HT1080 (cell line): ENCODE data around the gene TMCC1. TPM values are rescaled to one million over a fixed set of nuclear protein-coding genes. Genes with fewer than 3 reads are reported as not detected.

Source experiments
- DNase-seq: peaks from one replicate; pipeline ENCODE4 v3.0.0-alpha.2; 2015; ENCODE audit warnings: low read depth
- total RNA-seq: library from RNA; depleted of rRNA; stranded (reverse); fragments of >200 nt; shearing (Covaris generic); gene quantifications from 2 replicates; pipeline ENCODE4 v1.2.3, GENCODE V29; 2014

Gene TMCC1
- total RNA-seq, 1 experiment from 2014 or later: 20.8 TPM

GRCh38 chr3:129625072-129625874, 268.2 kb downstream of the TMCC1 start:
- no peak for DNase-seq

- no peak for DNase-seq
Measured at GRCh38 chr3:129624347-129625071, 269.0 kb downstream of the TMCC1 start.

DNA sequence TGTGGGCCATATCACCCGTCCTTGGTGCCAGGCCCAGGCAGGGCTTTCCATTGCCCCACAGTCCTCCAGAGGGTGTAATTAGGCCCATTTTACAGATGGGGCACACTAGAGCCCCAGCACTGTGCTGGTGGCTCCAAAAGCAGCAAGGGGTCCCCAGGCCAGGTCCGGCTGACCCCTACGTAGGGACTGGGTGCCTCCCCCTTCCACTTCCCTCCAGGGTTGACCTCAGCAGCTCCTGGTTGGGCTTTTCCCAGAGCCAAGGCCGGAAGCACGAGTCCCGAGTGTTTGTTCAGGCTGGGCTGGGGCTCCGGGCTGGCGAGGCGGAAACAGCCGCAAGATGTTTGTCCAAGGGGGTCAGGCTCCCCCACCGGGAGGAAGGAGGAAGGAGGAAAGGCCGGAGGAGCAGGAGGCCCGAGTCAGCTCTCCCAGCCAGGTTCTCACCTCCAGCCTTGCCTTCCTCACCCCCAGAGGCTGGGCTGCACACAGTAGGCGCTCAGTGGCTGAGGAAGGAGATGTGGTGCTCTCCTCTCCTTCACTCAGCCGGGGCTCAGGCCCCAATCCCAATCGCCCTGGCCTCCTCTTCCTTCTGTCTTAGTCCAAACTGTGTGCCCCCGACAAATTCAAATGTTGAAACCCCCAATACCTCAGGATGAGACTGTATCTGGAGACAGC, 269.9 kb downstream of the TMCC1 start:
- DNase-seq: no peak

DNA sequence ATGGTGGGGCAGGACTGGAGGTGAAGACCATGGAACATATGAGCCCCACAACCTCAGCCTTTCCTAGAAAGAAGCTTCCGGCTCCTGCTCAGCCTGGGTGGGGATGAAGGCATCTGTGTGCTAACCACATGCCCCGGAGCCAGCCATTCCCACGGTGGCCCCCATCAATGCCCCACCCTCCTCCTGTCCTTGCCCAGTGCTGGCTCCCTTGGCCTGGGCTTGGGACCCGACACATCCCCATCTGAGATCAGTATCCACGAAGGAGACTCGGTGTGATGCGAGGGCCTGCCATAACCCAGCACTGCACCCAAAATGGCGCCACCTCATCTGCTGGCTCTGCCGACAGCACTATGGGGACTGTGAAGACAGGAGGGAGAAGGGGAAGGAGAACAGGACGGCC, 270.6 kb downstream of the TMCC1 start:
- DNase-seq: no peak

DNA sequence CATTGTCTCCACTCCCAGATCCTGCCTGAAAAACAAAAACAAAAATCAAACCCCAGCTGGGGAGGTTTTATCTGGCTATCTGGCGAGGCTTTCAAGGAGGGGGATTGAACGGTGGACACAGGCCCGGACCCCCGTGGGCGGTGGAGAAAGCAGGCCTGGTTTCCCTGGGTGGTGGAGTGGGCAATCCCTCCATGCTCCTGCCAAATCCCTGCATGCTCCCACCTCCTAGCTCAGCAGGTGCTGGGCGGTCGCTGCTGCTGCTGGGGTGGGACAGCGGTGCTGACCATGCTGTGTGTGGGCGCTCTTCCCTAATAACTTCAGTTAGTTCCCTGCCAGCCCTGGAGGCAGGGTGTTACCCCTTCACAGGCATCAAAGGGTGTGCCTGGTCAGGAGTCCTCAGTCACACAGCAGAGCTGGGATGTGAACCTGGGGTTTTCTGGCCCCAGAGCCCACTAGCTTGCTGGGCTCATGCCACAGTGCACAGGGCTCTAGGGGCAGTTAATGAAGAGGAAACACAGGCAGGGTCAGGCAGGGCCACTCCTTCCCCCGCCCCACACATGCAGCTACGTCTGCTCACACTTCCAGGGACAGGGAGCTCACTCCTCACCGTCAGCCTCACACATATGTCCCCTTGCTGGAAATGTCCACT, 271.2 kb downstream of the TMCC1 start:
- no peak for DNase-seq

DNA sequence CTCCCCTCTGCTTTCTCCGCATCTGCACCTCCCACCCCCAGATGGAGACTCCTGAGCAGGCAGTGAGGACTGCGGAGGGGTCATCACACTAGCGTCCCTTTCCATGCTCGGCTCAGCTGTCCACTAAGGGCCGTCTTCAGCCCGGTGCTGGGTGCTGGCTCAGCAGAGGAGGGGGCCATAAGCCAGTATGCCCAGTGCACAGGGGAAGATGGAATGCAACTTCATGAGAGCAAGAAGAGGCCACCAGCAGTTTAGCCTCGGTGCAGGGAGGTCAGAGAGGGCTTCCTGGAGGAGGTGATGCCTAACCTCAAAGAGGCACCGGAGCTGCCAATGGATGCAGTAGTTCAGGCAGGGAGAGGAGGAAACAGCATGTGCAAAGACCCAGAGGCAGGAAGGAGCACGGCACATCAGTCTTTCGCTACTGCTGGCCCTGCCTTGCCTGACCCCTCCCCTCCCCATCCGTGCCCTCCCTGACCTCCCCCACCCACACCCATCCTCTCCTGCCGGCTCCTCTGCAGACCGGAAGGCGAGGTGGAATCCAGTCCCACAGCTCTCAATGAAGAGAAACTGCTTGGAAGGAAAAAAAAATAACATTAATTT, 271.8 kb downstream of the TMCC1 start:
- no peak for DNase-seq

DNA sequence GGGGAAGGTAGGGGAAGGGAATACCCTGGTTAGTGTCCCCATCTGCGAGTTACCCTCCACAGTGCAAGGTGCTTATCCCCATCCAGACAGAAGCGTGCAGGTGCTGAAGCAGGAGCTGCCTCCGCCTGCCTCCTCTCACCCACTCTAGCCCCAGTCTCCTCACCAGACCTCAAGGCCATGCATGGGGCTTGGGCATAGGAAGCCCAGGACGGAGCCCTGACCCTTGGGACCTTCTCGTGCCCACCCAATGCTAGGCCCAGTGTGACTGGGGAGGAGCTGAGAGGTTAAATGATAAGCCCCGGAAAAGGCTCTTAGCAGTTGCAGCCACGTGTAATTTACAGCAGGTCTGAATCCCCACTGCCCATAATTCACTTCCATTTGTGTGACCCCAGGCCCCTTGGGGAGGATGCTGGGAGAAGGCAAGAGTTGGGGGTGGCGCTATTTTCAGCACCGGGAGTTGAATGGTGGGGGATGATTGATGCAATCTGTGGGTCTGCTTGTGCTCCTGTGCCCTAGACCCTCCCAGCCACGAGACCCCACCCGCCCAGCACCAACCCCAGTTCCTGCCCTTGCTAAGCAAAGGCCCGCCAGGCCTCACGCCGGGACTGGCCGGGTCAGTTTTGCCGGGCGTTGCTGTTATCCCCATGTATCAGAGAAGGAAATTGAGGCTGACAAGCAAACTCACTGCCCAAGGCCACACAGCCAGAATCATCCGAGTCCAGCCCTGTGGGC, 272.5 kb downstream of the TMCC1 start:
- DNase-seq: no peak

DNA sequence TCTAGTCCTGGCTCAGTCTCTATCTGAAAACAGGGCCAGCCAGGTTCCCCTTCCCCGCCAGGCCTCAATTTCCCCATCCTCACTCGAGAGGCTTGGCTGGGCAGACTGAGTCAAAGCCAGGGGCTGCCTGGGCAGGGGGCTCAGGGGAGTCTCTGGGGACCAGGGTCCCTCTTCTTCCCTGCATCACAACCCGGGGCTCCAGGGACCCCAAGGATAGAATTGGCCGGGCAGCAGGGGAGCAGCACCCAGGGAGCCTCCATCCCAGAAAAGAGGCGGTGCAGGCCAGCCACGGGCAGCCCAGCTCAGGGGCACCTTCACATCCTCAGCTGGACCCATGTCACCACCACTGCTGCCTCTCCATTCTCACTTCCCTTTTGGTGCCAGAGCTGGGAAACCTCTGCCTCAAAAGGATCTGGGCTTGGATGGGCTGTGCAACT, 273.8 kb downstream of the TMCC1 start:
- DNase-seq: no peak

DNA sequence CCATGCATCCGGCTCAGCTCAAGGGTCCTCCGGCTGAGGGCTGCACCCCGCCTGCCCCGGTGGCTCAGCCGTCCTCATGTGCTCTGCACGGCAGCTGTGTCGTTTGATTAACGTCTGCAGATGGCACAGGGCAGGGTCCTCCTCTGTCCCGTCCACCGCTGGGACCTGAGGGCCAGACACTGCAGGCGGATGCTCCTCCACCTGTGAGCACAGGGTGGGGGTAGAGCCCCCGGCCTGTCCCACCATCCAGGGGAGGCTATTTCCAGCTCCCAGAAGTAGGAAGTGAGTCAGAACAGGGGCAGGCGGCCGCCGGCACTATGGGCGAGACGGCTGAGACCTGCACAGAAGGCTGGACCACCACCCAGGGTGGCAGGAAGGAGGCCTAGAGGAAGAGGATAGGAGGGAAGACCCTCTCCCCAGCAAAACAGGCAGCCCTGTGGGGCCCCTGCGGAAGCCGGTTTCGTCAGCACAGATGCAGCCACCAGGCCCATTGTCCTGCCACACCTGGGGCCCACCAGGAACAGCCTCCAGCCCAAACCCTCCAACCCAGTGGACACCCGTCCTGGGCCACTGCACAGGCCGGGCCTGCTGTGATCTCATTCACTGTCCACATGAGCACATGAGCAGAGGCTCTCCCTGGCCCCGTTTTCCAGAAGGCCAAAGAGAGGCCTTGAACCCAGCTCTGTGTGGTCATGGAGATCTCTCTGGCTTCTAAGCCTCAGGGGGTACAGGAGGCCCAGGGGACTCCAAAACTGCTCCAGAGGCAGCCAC, 274.4 kb downstream of the TMCC1 start:
- no peak for DNase-seq

DNA sequence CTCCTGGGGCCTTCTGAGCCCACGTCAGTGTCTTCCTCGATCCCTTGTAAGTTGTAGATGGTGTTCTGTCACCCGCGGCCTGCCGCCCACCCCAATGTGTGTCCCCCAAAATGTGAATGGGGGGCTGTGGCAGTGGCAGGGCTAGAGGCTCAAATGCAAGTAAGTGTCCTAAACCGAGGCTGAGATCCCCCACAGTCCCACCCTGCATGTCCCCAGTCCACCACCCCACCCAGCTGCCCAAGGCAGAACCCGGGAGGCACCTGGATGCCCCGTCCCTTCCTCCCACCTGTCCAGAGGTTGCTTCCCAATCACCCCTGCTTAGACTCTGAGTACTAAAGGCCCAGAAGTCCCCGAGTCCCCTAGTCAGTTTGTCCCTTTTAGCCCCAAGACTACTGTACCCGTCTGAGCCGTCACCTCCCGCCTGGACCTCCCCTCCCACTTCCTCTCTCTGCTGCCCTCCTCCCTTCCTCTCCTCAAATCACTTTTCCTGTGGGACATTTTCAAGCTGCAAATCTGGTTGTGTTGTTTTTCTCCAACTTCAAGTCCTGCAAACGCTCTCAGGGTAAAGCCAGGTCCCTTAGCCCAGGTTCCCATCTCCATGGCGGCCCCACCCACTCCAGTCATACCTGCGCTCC, 275.2 kb downstream of the TMCC1 start:
- DNase-seq: no peak

GRCh38 chr3:129617381-129618185, 275.9 kb downstream of the TMCC1 start:
- no peak for DNase-seq

DNA sequence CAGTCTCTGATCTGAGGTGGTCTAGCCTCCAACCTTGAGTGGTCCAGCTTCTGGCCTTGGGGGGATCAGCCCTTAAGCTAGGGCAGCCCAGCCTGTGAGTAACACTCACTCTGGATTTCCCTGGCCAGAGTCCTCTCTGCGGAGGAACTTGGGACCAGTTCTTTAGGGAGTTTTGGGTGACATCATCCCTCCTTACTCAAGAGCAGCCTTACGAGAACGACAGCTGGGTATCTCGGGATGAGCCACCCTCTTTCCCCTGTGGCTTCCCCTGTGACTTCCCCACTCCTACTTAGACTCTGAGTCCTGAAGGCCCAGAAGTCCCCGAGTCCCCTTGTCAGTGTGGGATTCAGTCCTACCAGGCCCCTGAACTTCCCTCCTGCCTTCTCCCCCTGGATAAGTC, 276.8 kb downstream of the TMCC1 start:
- no peak for DNase-seq

DNA sequence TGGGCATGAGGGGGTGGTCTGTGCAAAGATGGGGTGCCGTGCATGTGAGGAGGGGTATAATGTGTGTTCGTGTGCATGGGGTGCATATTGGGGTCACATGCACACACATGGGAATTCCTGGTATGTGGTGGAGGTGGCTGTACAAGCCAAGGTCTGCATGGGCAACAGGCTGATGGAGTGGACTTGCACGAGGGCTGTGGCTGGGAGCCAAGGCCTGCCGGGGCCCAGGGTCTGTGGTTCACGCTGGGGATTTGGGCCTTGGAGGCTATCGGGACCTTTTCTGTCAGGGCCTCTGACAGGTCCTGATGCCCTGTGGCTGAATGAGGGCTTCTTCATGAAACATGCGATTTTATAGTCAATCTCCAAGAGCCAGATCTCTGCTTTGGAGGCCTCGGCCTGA, 277.2 kb downstream of the TMCC1 start:
- DNase-seq: no peak

- DNase-seq: no peak
Measured at GRCh38 chr3:129615751-129616281, 277.7 kb downstream of the TMCC1 start.

DNA sequence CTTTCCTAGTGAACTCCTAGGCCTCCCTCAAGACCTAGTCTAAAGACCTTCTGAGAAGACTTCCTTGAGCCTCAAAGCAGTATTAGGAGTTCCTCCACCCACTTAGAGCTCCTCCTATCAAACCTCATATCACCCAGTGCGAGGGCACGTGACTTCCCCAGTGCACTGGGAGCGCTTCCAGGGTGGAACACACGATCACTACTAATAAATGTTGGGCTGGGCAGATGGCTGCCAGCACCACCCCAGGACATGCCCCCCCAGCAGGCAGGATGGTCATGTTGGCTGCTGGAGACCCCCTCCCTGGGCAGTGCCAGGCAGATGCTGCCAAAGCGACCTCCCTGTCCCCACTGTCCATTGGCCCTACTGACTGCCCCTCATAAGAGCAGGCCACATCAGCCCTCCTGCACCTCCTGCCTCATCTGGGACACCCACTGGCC, 278.6 kb downstream of the TMCC1 start:
- DNase-seq: no peak

DNA sequence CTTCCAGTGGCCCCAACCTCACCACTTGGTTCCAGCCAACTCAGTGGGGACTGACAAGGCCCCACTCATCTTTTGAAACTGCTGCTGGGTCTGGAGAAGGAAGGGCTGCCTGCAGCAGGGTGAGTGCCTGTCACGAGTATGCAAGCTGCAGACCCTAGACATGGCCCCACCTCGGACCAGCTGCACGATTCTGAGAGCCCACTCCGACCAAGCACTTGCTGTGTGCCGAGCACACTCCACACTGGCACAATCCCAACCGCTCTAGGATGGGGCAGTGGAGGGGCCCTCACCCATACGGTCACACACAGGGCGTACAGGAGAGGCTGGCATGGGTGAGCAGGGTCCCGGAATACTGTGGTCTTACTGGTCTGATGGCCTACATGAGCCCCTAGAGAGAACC, 279.1 kb downstream of the TMCC1 start:
- no peak for DNase-seq

DNA sequence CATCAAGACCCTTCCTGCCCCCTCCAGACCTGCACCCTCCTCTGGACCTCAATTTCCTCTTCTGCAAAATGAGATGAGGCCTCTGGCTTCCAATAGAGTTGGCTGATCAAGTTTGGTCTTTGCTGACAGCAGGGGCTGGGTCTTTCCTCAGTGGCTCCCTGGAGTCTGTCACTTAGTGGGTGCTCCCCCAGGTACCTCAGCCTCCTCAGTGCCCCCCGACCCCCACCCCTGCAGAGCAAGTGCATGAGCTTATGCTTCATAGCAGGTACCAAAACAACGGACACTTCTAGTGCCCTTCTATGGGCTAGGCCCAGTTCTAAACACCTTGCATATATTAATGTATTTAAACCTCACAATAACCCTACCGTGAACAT, 280.2 kb downstream of the TMCC1 start:
- no peak for DNase-seq
